Activated T-helper 1 cell treated with anti-CD3 and anti-CD28 coated beads, Interleukin-2, amount 50 U/mL, for 16 hours (primary cell): ENCODE data around the gene GTF2F2.

Experiments used
- DNase-seq, 2 donors: peaks; one replicate each; pipeline ENCODE4 v3.0.0-alpha.2; 2020; ENCODE audit warnings: low read depth in 1 of 2, low spot score in 1 of 2

GTF2F2 gene

DNA sequence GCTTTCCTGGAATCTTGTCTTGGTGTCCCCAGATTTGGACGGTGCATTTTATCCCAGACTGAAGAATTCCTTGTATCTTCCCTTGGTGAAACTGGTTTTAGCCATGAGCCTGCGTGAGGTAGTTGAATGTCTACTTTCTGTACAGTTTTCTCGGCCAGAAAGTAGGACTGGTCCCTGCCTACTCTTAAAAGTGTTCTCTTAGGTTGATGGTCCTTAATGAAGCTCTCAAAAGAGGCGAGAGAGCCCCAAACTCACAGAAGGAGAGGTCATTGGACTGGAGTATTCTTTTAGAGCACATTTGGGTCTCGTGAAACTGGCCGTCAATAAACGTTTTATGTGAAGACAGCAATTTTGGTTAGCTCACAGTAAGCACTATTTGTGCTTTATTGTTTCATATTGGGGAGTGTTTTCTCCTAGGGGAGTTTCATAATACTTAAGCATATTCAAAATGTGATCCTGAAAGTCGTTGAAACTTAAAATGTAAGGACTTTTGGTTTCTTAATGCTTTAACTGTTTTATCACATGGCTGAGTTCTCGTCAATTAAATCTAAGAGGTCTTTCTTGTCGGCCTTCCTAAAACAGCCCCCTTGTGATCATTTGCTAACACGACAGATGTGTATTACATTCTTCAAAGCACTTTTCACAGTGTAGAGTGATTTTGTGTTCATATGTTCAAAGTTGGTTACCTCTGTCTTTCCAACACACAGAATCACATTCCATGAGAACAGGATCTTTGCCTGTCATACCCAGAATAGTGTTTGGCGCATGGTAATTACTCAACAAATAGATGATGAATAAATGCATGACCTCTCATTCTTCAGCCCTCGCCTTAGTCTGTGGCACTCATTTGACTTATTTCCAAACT lies 889 bp downstream of the GTF2F2 start:
- DNase-seq = no peak

GRCh38 chr13:45122941-45123340 lies 2.6 kb downstream of the GTF2F2 start:
- no peak for DNase-seq

- DNase-seq = no peak
Measured at GRCh38 chr13:45132369-45133064, 12.2 kb downstream of the GTF2F2 start.

GRCh38 chr13:45133396-45134118 lies 13.2 kb downstream of the GTF2F2 start:
- no peak for DNase-seq

DNA sequence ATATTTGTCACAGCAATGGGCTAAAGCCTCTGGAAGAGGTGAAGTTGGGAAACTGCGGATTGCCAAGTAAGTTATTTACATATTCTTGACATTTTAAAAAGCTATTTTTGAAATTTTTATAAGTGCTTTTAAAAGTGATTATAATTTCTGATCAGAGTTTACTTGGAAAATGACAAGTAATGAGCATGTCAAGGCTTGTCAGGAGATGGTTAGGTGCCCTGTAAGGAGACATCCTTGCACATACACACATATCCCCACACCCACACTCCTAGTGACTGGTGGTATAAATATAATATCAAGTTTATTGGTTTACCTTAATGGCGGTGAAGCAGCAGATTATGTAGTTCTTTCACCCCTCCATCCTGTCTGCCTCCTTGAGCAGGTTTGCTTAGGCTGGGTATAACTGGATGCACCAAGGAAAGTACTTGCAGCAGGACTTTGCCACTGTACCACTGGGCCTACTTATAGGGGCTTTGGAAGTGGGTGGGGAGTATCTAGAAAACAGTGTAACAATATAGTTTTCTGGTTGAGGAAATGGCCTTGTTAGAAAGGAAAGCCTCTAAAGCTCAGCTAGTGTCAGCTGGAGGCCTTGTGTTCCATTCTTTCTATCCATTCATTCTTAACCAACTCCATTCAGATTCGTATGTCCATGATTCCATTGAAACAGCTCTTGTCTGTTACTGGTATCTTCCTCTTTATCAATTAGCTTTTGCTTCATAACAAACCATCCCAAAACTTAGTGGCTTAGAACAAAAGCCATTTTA lies 16.6 kb downstream of the GTF2F2 start:
- DNase-seq = no peak

DNA sequence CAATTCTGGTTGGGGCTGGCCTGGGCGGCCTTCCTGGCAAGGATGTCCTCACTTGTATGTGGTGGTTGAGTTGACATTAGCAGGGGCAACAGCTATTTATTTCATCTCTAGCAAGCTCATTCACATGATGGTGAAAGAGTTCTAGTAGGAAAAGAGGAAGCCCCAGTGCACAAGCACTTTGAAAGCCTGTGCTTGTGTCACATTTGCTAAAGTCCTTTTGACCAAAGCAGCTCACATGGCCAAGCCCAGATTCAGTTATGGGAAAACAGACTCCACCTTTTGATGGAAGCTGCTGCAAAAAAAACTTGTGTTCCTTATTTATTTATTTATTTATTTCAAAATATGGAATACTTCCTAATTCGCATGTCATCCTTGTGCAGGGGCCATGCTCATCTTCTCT lies 17.2 kb downstream of the GTF2F2 start:
- DNase-seq = no peak

DNA sequence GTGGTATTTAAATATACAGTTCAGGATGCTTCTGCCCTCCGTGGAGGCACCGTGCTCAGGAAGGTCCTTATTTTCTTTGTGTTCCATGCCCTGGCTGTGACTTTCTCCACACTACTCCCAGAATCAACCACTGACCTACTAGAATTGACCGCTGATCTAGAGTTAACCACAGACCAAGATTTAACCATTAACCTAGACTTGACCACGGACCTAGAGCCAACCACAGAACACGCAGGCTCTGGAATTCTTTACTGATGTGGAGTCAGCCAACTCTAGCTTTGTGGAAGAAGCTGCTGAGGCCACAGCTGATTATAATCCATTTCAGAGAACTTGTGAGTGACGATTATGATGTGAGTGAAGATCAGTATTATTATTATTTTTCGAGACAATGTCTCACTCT lies 18.0 kb downstream of the GTF2F2 start:
- no peak for DNase-seq

DNA sequence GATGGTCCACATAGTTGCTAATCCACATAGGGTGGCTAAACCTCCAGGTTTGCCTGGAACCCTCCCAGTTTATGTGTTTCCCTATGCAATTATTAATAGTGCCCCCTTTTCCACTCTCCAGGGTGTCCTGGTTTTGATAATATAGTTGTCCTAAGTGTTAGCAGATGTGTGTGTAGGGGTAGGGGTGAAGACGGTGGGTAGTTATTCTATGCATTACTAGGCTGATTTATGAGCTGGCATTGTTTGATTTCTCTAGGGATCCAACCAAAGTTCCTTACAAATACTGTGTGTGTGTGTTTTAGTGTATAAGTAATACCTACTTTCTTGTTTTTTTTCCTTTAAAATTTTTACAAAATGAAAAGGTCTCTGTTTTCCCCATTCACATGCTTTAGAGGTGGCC lies 21.1 kb downstream of the GTF2F2 start:
- DNase-seq = no peak

GRCh38 chr13:45142440-45143345 lies 22.4 kb downstream of the GTF2F2 start:
- DNase-seq = no peak

- no peak for DNase-seq
Measured at GRCh38 chr13:45143346-45143751, 23.0 kb downstream of the GTF2F2 start.

GRCh38 chr13:45149964-45150363 lies 29.7 kb downstream of the GTF2F2 start:
- DNase-seq = no peak

DNA sequence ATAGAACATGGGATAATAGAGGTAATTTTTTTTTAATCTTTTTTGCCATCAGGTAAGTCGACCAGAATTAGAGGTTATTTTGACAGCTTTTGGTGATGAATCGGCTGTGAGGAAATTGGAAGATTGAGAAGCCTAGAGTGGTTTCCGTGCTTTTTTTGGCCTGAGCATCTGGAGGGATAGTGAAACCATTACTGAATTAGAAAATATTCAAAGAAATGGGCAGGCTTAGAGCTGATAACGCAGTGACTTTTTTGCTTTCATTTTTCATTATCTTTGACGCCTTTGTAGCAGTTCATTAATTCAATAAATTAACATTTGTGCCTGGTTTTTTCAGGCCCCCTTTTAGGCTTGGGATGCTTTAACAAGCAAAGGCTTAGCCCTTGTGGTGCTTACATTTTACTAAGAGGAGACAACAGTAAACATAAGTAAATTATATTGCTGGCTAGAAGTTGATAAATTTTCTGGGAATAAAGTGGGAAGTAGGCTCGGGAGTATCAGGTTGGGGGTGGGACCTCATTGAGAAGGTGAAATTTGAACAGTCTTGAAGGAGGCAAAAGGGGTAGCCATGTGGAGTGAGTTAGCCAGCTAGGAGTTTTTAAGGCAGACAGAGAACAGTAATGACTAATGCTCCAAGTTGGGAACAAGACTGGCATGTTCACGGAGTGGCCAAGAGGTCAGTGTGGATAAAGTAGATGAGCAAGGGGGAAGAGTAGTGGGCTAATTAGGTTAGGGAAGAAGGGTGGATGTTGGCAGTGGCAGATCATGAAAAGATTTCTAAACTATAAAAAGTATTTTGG lies 36.5 kb downstream of the GTF2F2 start:
- no peak for DNase-seq

GRCh38 chr13:45162194-45162593 lies 41.9 kb downstream of the GTF2F2 start:
- DNase-seq = no peak

GRCh38 chr13:45162821-45163220 lies 42.5 kb downstream of the GTF2F2 start:
- no peak for DNase-seq

DNA sequence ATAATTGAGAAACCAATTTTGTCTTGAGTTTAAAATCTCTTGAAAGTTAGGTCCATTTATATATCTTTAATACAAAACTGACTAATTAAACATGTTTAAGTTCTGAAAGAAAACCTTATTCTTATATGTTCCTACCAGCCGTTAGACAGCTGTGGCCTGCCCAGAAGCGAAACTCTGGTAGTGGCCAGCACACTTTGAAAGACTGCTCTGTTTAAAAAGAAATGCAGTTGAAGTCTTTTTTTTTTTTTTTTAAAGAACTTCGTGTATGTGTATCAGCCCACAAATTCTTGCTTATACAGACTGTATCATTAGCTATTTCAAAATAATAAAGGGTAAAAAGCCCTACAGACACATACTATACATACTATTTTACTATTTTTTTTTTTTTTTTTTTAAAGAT lies 46.5 kb downstream of the GTF2F2 start:
- no peak for DNase-seq

- DNase-seq = no peak
Measured at GRCh38 chr13:45167611-45168554, 47.6 kb downstream of the GTF2F2 start.

- no peak for DNase-seq
Measured at GRCh38 chr13:45168555-45168930, 48.2 kb downstream of the GTF2F2 start.

DNA sequence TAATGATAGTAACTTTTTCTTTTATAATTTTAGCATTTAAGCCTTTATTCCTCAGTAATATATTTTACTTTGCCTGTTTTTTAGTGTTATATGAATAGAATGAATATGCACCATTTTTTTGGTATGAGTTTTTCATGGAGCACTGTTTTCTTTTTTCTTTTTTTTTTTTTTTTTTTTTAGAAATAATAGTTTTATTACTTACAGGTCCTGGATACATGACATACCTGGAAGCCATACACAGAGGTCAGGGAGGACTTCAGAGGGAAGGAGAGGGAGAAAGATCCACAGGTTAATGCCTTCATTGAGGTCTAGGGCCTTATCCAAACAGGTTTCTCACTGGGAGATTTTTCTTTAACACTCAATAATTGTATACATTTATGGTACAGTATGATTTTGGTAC lies 54.2 kb downstream of the GTF2F2 start:
- DNase-seq = no peak
